Mucosa of descending colon (tissue), 3 donors: ENCODE data around the gene EDNRB. TPM values are rescaled to one million over a fixed set of nuclear protein-coding genes. Genes with fewer than 3 reads are reported as not detected.

Source experiments
- ATAC-seq: fragments of 200-7000 bp; cut with Tn5 transposase; one replicate; pipeline ENCODE4 v1.9.1; 2020; ENCODE audit warnings: mild to moderate bottlenecking, moderate library complexity
- DNase-seq, 3 donors: peaks; one replicate each; pipeline ENCODE4 v3.0.0-alpha.2; 2020
- H3K36me3 ChIP-seq: fragments of 200-600 bp; one replicate; pipeline ENCODE4 v1.8.0; 2021; ENCODE audit warnings: low read depth, mild to moderate bottlenecking
- H3K4me1 ChIP-seq: fragments of 200-600 bp; one replicate; pipeline ENCODE4 v1.8.0; 2021; ENCODE audit warnings: low read depth, mild to moderate bottlenecking
- H3K4me3 ChIP-seq: fragments of 200-600 bp; one replicate; pipeline ENCODE4 v1.8.0; 2021; ENCODE audit warnings: mild to moderate bottlenecking
- H3K9me3 ChIP-seq: fragments of 200-600 bp; one replicate; pipeline ENCODE4 v1.8.0; 2021; ENCODE audit warnings: mild to moderate bottlenecking
- CTCF ChIP-seq: fragments of 200-600 bp; IDR thresholded peaks from one replicate; pipeline ENCODE4 v1.8.0; 2022; ENCODE audit warnings: antibody characterized with exemption, mild to moderate bottlenecking
- intact Hi-C, 2 donors: fragments of 100-400 bp; cut with DNase I in 1 of 2; cut with micrococcal nuclease in 1 of 2; formaldehyde crosslinking; loops; one replicate each; pipeline versions ENCODE4 v1.11.0 to v1.11.1; 2022; cut with DNase I, micrococcal nuclease
- total RNA-seq, 3 donors: library from RNA; stranded (reverse); fragmentation: NEBNext Ultra II Directional in 2 of 3; extraction: Animal tissue kit (Norgen Biotek cat#: 25700) in 2 of 3; gene quantifications; one replicate each; pipeline versions ENCODE4 v1.2.1 to v1.2.4, GENCODE V29; 2021 to 2023
- donor health status: DM: no; HTN: no; CAD: no; lungs with moderate emphysema.
- donor health status: DM: no; HTN: no; CAD: no.
- donor health status: DM: no; HTN: yes; CAD: no.

EDNRB gene
- total RNA-seq, 3 donors from 2014 or later, result 6.8 to 11.2 (median 11.0) TPM

- DNase-seq (no peak), ATAC-seq (no peak)
- Histone ChIP-seq H3K4me3 (no peak overlapping the region), H3K4me1 (no peaks in the 10 kb centered on the region), H3K36me3 (no peaks in the 10 kb centered on the region), H3K9me3 (peaks cover 6% of the 10 kb centered on the region)
- no peak for TF ChIP-seq CTCF
- intact Hi-C loops, result no loop called here
Observed at GRCh38 chr13:77846173-77846572, 72.5 kb downstream of the EDNRB start.

Other genes with a start within 250 kb of the EDNRB start
- 10 to 100 TPM in 1 of 3 donors, 1 to 10 TPM in 2; 1.6 to 10.3 (median 2.9) TPM for gene SLAIN1, start 221.1 kb downstream of the EDNRB start, total RNA-seq